Lung (tissue), 12 donors: ENCODE data around the gene DIS3L. TPM values are rescaled to one million over a fixed set of nuclear protein-coding genes. Genes with fewer than 3 reads are reported as not detected.
A peak's percentile ranks its signal among the peaks of the same experiment; 100 is the strongest.
"Not testable (repeated sequence)": the region's sequence is repeated elsewhere in the genome, so short reads cannot be mapped to it uniquely, and the experiment has no call there.

Experiments
- ATAC-seq: fragments of 200-7000 bp; cut with Tn5 transposase; one replicate; pipeline ENCODE4 v1.9.1; 2020; ENCODE audit warnings: moderate number of reproducible peaks; ENCODE audit not compliant: insufficient read depth, low FRiP score
- DNase-seq, 3 donors: peaks; one replicate each; pipeline ENCODE4 v3.0.0-alpha.2; 2013 to 2017
- H3K27ac ChIP-seq, 2 donors: one replicate each; pipeline ENCODE4 v1.5.1; 2013; ENCODE audit warnings: mild to moderate bottlenecking in 2 of 2, moderate library complexity in 2 of 2, control low read depth in 1 of 2, inconsistent platforms in 1 of 2, low read depth in 1 of 2, low read length in 1 of 2
- H3K27me3 ChIP-seq, 3 donors: one replicate each; pipeline ENCODE4 v1.5.1; 2013; ENCODE audit warnings: low read length in 2 of 3; ENCODE audit not compliant: control insufficient read depth in 3 of 3, insufficient read depth in 3 of 3
- H3K36me3 ChIP-seq, 4 donors: one replicate each; pipeline ENCODE4 v1.5.1; 2013; ENCODE audit warnings: low read length in 4 of 4, mild to moderate bottlenecking in 1 of 4, moderate library complexity in 1 of 4; ENCODE audit not compliant: control insufficient read depth in 4 of 4, insufficient read depth in 4 of 4
- H3K4me1 ChIP-seq, 5 donors: one replicate each; pipeline ENCODE4 v1.5.1; 2013; ENCODE audit warnings: low read length in 5 of 5, mild to moderate bottlenecking in 2 of 5, moderate library complexity in 1 of 5; ENCODE audit not compliant: control insufficient read depth in 5 of 5, insufficient read depth in 5 of 5
- H3K4me3 ChIP-seq: one replicate; pipeline ENCODE4 v1.5.1; 2013; ENCODE audit warnings: mild to moderate bottlenecking, control low read depth, moderate library complexity
- H3K9ac ChIP-seq, 2 donors: one replicate each; pipeline ENCODE4 v1.5.1; 2013; ENCODE audit warnings: low read length in 2 of 2, control low read depth in 1 of 2; ENCODE audit not compliant: insufficient read depth in 1 of 2
- H3K9me3 ChIP-seq, 4 donors: one replicate each; pipeline ENCODE4 v1.5.1; 2013; ENCODE audit warnings: low read length in 3 of 4, mild to moderate bottlenecking in 1 of 4, moderate library complexity in 1 of 4; ENCODE audit not compliant: control insufficient read depth in 4 of 4, insufficient read depth in 3 of 4
- WGBS, 2 donors: extraction: QIAGEN DNeasy Blood & Tissue Kit; methylation state at CpG; one replicate each; pipeline ENCODE4 v1.1.7; 2013; 5-methylcytosine and 5-hydroxymethylcytosine counted together
- polyA plus RNA-seq, 2 donors: library from polyadenylated mRNA; stranded (reverse); fragments of 200-250 nt; gene quantifications; one replicate each; pipeline ENCODE4 v1.2.1, GENCODE V29; 2013
- total RNA-seq, 2 donors: library from RNA; depleted of rRNA in 1 of 2; stranded (reverse); fragments of >200 nt in 1 of 2; gene quantifications; one replicate each; pipeline ENCODE4 v1.2.1, GENCODE V29; 2014 to 2021
- TF ChIP-seq, protein P1 (sequence below): IDR thresholded peaks from 2 replicates; pipeline ENCODE4 v1.5.1; 2012; ENCODE audit warnings: mild to moderate bottlenecking; ENCODE audit errors: control extremely low read depth, extremely low read depth
- donor health status: control.
- donor health status: control.
- donor health status: Bipolar disorder and iron deficiency.
- donor health status: healthy.
- donor health status: DM: yes; HTN: yes; CAD: no.

The DIS3L gene
- total and polyA plus RNA-seq, 4 donors: 8.0 to 43.7 (median 20.3) TPM

DNA sequence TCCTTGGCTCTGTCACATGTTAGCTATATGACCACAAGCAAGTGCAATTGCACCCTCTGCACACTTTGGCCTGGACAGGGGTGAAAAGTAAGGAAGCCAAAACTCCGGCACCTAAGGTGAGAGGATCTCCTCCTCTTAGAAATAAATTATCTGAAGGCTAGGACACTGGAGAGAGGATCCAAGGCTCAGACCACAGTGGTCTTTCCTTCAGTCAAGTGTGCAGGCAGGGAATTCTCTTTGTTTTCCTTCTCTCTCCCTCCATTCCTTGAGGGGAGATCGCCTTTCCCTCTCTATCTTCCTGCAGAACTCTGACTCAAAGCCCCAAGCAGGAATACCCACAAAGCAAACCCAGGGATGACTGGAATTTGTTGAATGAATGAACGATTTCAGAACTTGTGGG is 36.7 kb upstream of the DIS3L start:
- Histone ChIP-seq H3K9me3 (no peaks in the 10 kb centered on the region), H3K36me3 (no peaks in the 10 kb centered on the region), H3K9ac (no peak overlapping the region), H3K27ac (no peak overlapping the region), H3K4me1 (peaks cover 0 to 27% (median 8%) of the 10 kb centered on the region in 5 donors), H3K4me3 (no peak overlapping the region), H3K27me3 (peaks cover 0 to 54% (median 52%) of the 10 kb centered on the region in 3 donors)
- TF ChIP-seq, protein P1, sequence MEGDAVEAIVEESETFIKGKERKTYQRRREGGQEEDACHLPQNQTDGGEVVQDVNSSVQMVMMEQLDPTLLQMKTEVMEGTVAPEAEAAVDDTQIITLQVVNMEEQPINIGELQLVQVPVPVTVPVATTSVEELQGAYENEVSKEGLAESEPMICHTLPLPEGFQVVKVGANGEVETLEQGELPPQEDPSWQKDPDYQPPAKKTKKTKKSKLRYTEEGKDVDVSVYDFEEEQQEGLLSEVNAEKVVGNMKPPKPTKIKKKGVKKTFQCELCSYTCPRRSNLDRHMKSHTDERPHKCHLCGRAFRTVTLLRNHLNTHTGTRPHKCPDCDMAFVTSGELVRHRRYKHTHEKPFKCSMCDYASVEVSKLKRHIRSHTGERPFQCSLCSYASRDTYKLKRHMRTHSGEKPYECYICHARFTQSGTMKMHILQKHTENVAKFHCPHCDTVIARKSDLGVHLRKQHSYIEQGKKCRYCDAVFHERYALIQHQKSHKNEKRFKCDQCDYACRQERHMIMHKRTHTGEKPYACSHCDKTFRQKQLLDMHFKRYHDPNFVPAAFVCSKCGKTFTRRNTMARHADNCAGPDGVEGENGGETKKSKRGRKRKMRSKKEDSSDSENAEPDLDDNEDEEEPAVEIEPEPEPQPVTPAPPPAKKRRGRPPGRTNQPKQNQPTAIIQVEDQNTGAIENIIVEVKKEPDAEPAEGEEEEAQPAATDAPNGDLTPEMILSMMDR: no peak
- WGBS, 2 donors: 80 to 83% methylated on average over 3 of the region's 3 CpGs
- DNase-seq (no peak), ATAC-seq (no peak)

DNA sequence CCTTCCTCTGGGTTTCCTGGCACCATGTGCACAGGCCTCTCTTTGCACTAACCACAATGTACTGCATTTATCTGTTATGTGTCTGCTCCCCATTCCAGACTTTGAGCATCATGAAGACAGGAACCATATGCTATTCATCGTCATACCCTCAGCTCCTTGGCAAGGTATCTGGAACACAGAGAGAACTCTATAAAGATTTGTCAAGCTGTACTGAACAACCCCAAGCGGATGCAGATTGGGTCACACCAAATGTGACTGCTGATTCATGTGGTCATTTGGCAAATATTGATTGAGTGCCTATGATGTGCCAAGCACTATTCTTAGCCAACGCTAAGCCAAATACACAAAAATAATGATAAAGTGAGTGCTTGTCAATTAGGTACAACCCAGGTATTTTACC is 32.3 kb upstream of the DIS3L start:
- H3K27me3 ChIP-seq: peaks cover 0 to 26% (median 25%) of the 10 kb centered on the region in 3 donors
- whole genome bisulfite sequencing, 2 donors: 63 to 86% methylated on average over 3 of the region's 3 CpGs
- ATAC-seq: peak; percentile 34

DNA sequence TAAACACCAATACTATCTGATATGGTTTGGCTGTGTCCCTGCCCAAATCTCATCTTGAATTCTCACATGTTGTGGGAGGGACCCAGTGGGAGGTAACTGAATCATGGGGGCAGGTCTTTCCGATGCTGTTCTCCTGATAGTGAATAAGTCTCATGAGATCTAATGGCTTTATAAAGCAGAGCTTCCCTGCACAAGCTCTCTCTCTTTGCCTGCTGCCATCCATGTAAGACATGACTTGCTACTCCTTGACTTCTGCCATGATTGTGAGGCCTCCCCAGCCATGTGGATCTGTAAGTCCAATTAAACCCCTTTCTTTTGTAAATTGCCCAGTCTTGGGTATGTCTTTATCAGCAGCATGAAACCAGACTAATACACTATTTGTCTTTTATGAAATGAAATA is 30.5 kb upstream of the DIS3L start:
- WGBS, 2 donors: 91 to 96% methylated on average over 1 of the region's 1 CpG
- not testable (repeated sequence) for H3K4me1 ChIP-seq, H3K4me3 ChIP-seq, DNase-seq, H3K9me3 ChIP-seq, H3K36me3 ChIP-seq, H3K27ac ChIP-seq, H3K9ac ChIP-seq, ATAC-seq
- H3K27me3 ChIP-seq: peaks cover 0 to 13% (median 7%) of the 10 kb centered on the region in 3 donors

More for the DNA sequence above, 32.3 kb upstream of the DIS3L start:
- Histone ChIP-seq H3K4me3 (no peak overlapping the region), H3K9me3 (no peaks in the 10 kb centered on the region), H3K27ac (no peak overlapping the region), H3K9ac (no peak overlapping the region), H3K4me1 (no peaks in the 10 kb centered on the region), H3K36me3 (no peaks in the 10 kb centered on the region)
- no peak for DNase-seq
- TF ChIP-seq, protein P1: no peak

DNA sequence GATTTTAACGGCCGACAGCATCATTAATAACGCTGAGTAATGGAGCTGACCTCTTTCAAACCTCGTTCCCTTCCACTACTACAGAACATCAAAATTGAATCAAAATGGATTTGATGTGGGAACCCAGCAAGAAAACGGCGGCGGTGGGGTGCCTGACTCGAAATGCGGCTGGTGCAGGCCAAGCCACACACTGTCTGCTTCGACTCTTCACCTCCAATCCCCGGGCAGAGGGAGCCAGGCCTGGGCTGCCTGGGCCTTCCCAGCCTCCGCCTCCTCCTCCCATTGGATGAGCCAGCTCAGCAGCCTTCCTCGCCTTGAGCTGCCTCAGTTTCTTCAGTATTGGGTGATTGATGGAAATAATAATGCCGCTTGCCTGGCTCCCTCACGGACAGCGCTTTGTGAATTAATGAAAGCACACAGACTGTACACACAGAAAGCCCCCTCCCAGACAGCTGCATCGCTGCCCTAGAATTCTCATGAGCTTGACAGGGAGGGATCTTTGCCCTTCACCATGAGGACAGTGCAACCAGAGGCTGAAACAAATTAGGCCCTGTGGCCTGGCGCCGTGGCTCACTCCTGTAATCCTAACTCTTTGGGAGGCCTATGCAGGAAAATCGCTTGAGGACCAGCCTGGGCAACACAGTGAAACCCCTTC is 28.4 kb upstream of the DIS3L start:
- H3K27ac ChIP-seq: no peak overlapping the region
- H3K4me1 ChIP-seq: peaks cover 0 to 7% (median 0%) of the 10 kb centered on the region in 5 donors
- 93% methylated on average over 20 of the region's 20 CpGs for WGBS, 2 donors
- ATAC-seq (no peak), DNase-seq (no peak)
- no peaks in the 10 kb centered on the region for H3K36me3 ChIP-seq
- no peak overlapping the region for H3K4me3 ChIP-seq
- no peak overlapping the region for H3K9ac ChIP-seq
- peaks cover 0 to 6% (median 5%) of the 10 kb centered on the region in 3 donors for H3K27me3 ChIP-seq
- H3K9me3 ChIP-seq: no peaks in the 10 kb centered on the region
- TF ChIP-seq, protein P1: no peak
